Body of pancreas (tissue), 4 donors: ENCODE measurements around the gene GPAM.

Experiments
- POLR2A ChIP-seq, 3 donors: fragments of 450-650 bp; IDR thresholded peaks; one replicate each; pipeline ENCODE4 v1.6.1; 2016; ENCODE audit warnings: antibody characterized with exemption in 3 of 3, mild to moderate bottlenecking in 2 of 3
- TF ChIP-seq, protein P1 (sequence below), 7 experiments: fragments of 450-650 bp in 4 of 7; fragments of 200-600 bp in 3 of 7; sonication (generic) in 3 of 7; IDR thresholded peaks; one replicate each; pipeline ENCODE4 v1.5.1; 2016 to 2019; ENCODE audit warnings: antibody characterized with exemption in 7 of 7

DNA sequence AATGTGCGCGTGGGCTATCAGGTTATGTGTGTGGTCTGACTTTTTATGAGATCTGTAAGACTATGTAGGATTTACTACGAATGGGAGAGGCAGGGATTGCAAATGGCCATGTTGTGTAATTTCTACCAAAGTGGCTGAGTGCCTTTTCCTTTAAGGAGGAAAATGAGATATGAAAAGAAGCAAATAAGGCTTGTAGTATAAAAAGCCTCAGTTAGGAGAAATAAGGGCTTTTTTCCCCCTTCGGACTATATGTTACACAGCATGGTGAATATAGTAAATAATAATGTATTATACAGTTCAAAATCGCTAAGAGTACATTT, 447 bp upstream of the GPAM start:
- TF ChIP-seq, protein P1, sequence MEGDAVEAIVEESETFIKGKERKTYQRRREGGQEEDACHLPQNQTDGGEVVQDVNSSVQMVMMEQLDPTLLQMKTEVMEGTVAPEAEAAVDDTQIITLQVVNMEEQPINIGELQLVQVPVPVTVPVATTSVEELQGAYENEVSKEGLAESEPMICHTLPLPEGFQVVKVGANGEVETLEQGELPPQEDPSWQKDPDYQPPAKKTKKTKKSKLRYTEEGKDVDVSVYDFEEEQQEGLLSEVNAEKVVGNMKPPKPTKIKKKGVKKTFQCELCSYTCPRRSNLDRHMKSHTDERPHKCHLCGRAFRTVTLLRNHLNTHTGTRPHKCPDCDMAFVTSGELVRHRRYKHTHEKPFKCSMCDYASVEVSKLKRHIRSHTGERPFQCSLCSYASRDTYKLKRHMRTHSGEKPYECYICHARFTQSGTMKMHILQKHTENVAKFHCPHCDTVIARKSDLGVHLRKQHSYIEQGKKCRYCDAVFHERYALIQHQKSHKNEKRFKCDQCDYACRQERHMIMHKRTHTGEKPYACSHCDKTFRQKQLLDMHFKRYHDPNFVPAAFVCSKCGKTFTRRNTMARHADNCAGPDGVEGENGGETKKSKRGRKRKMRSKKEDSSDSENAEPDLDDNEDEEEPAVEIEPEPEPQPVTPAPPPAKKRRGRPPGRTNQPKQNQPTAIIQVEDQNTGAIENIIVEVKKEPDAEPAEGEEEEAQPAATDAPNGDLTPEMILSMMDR (IDR thresholded peaks at IDR 0.05) = no peak
- no peak for TF ChIP-seq POLR2A (IDR thresholded peaks at IDR 0.05)
